OCI-LY1 (cell line): ENCODE measurements around the gene RAB40AL.

Experiments used
- EZH2 ChIP-seq: fragments of 200-600 bp; sonication (generic), shearing (Covaris generic); IDR thresholded peaks from 2 replicates; pipeline ENCODE4 v1.8.0; 2017; ENCODE audit warnings: borderline replicate concordance, mixed run types, mild to moderate bottlenecking, antibody characterized with exemption, low read length, moderate library complexity, mixed read lengths
- TF ChIP-seq, protein P1 (sequence below): fragments of 200-600 bp; sonication (generic), shearing (Covaris generic); IDR thresholded peaks from 2 replicates; pipeline ENCODE4 v1.5.1; 2017; ENCODE audit warnings: mild to moderate bottlenecking, antibody characterized with exemption, low read length, moderate library complexity, mixed read lengths

DNA sequence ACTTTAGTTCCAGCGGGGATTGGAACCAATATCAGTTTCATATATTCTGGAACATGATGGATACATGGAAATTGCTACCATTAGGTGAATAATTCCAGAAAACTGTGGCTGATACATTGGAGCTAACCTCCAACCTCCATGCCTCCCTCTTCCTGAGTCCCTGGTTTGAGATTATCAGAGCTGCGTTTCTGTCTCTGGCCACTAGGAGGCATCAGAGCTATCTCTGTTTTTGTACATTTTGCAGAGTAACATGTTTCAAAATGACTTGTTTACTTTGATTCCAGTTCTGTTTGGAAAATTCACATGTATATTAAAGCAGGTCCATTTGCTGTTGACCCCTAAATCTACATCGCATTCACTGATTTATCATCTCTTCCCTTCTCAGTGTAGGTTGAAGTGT, 2.4 kb upstream of the RAB40AL start:
- TF ChIP-seq, protein P1, sequence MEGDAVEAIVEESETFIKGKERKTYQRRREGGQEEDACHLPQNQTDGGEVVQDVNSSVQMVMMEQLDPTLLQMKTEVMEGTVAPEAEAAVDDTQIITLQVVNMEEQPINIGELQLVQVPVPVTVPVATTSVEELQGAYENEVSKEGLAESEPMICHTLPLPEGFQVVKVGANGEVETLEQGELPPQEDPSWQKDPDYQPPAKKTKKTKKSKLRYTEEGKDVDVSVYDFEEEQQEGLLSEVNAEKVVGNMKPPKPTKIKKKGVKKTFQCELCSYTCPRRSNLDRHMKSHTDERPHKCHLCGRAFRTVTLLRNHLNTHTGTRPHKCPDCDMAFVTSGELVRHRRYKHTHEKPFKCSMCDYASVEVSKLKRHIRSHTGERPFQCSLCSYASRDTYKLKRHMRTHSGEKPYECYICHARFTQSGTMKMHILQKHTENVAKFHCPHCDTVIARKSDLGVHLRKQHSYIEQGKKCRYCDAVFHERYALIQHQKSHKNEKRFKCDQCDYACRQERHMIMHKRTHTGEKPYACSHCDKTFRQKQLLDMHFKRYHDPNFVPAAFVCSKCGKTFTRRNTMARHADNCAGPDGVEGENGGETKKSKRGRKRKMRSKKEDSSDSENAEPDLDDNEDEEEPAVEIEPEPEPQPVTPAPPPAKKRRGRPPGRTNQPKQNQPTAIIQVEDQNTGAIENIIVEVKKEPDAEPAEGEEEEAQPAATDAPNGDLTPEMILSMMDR: peak; percentile 54
- TF ChIP-seq EZH2: no peak
